ENCODE results near the gene RFESD. TPM values are rescaled to one million over a fixed set of nuclear protein-coding genes. Genes with fewer than 3 reads are reported as not detected.
"Not testable (repeated sequence)": the region's sequence is repeated elsewhere in the genome, so short reads cannot be mapped to it uniquely, and the experiment has no call there.

Gene RFESD
- total and polyA plus RNA-seq, 8 donors: 1.1 to 2.8 (median 1.7) TPM

DNA sequence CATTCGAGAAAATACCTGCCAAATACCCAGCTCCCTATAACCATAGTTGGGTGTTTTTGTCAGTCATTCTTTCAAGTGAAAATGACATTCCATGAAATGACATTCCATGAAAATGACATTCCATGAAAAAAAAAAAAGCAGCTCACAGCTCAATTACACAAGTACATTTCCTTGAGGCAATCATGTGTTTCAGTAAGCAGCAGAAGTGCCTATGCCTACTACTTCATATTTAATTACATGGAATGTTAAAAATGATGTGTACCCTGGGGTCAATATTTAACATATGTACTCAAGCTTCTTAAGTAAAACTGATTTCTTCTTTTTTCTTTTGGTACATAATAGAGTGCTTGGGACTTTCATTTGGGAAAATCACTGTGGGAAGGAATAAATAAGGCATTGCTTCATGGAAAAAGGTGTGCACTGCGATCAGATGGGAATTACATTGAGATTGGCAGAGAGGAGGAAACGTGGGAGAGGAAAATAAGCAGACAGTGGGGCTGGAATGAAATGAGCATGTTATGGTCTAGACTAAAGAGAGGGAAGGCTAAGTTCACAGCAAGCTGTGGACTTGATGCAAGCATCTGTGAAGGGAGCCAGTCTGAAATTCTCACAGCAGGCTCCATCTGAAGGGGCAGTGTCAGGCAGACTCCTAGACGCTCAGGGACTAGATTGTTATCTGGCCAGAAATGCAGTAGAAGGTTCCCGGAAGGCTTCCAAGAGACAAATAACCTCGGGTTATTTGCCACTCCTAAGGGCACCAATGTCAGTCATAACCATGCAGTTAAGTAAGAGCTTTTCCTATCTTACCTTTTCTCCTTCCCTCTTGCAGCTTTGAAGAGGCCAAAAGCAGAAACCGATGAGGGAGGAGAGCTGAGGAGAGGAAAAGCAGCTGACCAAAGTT, 51.5 kb downstream of the RFESD start:
- Histone ChIP-seq H3K27ac (no peak overlapping the region), H3K27me3 (no peaks in the 10 kb centered on the region), H3K4me3 (no peak overlapping the region), H3K36me3 (no peaks in the 10 kb centered on the region), H3K9me3 (no peaks in the 10 kb centered on the region), H3K4me1 (no peaks in the 10 kb centered on the region)
- FAIRE-seq (no peak), DNase-seq (no peak), ATAC-seq (no peak)
- TF ChIP-seq, protein P1, sequence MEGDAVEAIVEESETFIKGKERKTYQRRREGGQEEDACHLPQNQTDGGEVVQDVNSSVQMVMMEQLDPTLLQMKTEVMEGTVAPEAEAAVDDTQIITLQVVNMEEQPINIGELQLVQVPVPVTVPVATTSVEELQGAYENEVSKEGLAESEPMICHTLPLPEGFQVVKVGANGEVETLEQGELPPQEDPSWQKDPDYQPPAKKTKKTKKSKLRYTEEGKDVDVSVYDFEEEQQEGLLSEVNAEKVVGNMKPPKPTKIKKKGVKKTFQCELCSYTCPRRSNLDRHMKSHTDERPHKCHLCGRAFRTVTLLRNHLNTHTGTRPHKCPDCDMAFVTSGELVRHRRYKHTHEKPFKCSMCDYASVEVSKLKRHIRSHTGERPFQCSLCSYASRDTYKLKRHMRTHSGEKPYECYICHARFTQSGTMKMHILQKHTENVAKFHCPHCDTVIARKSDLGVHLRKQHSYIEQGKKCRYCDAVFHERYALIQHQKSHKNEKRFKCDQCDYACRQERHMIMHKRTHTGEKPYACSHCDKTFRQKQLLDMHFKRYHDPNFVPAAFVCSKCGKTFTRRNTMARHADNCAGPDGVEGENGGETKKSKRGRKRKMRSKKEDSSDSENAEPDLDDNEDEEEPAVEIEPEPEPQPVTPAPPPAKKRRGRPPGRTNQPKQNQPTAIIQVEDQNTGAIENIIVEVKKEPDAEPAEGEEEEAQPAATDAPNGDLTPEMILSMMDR (IDR thresholded peaks at IDR 0.05): no peak
- WGBS, 2 donors: 50 to 72% methylated on average over 7 of the region's 7 CpGs
- intact Hi-C loops (cut with DNase I): no loop called here

- no peak overlapping the region for H3K4me3 ChIP-seq
- WGBS, 2 donors: 97 to 100% methylated on average over 1 of the region's 1 CpG
- H3K27ac ChIP-seq: no peak overlapping the region
- no peaks in the 10 kb centered on the region for H3K9me3 ChIP-seq
- FAIRE-seq (no peak), ATAC-seq (no peak), DNase-seq (no peak)
- TF ChIP-seq, protein P1 (IDR thresholded peaks at IDR 0.05): no peak
- no peaks in the 10 kb centered on the region for H3K27me3 ChIP-seq
- H3K4me1 ChIP-seq: peaks cover 0 to 5% (median 0%) of the 10 kb centered on the region in 3 donors
- intact Hi-C loops (cut with DNase I): no loop called here
- H3K36me3 ChIP-seq: no peaks in the 10 kb centered on the region
Observed at GRCh38 chr5:95699337-95699736, 52.8 kb downstream of the RFESD start.

DNA sequence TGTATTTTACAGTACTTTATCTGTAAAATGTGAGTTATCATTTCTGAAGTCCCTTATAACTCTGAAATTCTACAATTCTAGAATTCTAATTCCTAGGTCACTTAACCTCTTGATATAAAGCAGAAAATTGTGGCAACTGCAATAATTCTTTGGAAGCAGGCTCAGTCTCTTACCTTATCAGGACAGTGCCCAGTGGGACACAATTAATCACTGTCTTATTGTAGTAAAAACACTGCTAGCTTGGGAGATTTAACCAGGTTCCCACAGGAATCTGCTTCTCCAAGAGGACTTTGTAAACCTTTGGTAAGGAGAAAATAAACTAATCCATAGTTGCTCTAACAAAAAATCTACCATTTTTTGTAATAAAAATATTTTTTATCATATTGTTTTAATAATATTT, 54.5 kb downstream of the RFESD start:
- intact Hi-C loops (cut with DNase I): no loop called here
- no peak for DNase-seq
- Histone ChIP-seq H3K4me1 (peaks cover 0 to 6% (median 0%) of the 10 kb centered on the region in 3 donors), H3K27me3 (no peaks in the 10 kb centered on the region), H3K9me3 (no peaks in the 10 kb centered on the region), H3K36me3 (no peaks in the 10 kb centered on the region), H3K4me3 (no peak overlapping the region), H3K27ac (no peak overlapping the region)
- no peak for FAIRE-seq
- TF ChIP-seq, protein P1 (IDR thresholded peaks at IDR 0.05): no peak
- ATAC-seq: no peak

GRCh38 chr5:95704150-95704549, 57.6 kb downstream of the RFESD start:
- FAIRE-seq: peak; percentile 26
- H3K36me3 ChIP-seq: no peaks in the 10 kb centered on the region
- H3K4me1 ChIP-seq: peaks cover 0 to 6% (median 0%) of the 10 kb centered on the region in 3 donors
- H3K27me3 ChIP-seq: no peaks in the 10 kb centered on the region
- intact Hi-C loops (cut with DNase I): no loop called here
- no peak overlapping the region for H3K27ac ChIP-seq
- H3K9me3 ChIP-seq: no peaks in the 10 kb centered on the region
- DNase-seq: no peak
- WGBS, 2 donors: 39 to 40% methylated on average over 1 of the region's 1 CpG
- no peak for ATAC-seq
- H3K4me3 ChIP-seq: no peak overlapping the region
- TF ChIP-seq, protein P1 (IDR thresholded peaks at IDR 0.05): no peak

DNA sequence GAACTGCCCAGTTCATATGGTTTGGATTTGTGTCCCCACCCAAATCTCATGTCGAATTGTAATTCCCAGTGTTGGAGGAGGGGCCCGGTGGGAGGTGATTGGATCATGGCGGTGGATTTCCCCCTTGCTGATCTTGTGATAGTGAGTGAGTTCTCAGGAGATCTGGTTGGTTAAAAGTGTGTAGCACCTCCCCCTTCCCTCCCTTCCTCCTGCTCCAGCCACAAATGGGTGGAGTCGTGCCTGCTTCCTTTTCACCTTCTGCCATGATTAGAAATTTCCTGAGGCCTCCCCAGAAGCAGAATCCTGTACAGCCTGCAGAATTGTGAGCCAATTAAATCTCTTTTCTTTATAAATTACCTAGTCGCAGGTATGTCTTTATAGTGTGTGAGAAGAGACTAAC, 59.6 kb downstream of the RFESD start:
- WGBS, 2 donors: 93 to 96% methylated on average over 4 to 5 of the region's 5 CpGs
- intact Hi-C loops (cut with DNase I); H3K4me3 ChIP-seq; H3K27me3 ChIP-seq; DNase-seq; FAIRE-seq; H3K36me3 ChIP-seq; H3K9me3 ChIP-seq; ATAC-seq; H3K4me1 ChIP-seq; H3K27ac ChIP-seq: not testable (repeated sequence)
